ENCODE measurements around the gene WRNIP1. TPM values are rescaled to one million over a fixed set of nuclear protein-coding genes. Genes with fewer than 3 reads are reported as not detected.

WRNIP1 gene
- polyA plus RNA-seq, 1 experiment = 28.0 TPM

- ChIA-PET CTCF (interaction anchor here (0.6 to 6.0 kb wide), 45 partner anchors 10 to 1177 kb away, joined by 3 to 131 read pairs (median 4); partner anchors contain the start of genes SERPINB1 and WRNIP1), POLR2A (no interaction called here)
Measured at GRCh38 chr6:2749969-2750600, 15.1 kb upstream of the WRNIP1 start.

GRCh38 chr6:2750832-2751231, 14.4 kb upstream of the WRNIP1 start, which contains the start of gene MYLK4:
Gene MYLK4, minus strand, starts transcription at chr6:2750922. Its CDS starts 1,628 bp downstream, at chr6:2749294.
- Histone ChIP-seq H3K27me3 (ENCODE audit: control insufficient read depth, insufficient read depth, low read length) (no peaks in the 10 kb centered on the region), H3K9me3 (ENCODE audit: control insufficient read depth, insufficient read depth, low read length) (no peaks in the 10 kb centered on the region), H3K4me3 (ENCODE audit: low read depth, low read length) (no peak within 1 kb of the TSS), H3K27ac (ENCODE audit: low read depth, low read length) (no peak within 1 kb of the TSS)
- ChIA-PET CTCF (interaction anchor here (0.6 to 6.0 kb wide), 44 partner anchors 10 to 1178 kb away, joined by 3 to 131 read pairs (median 4); partner anchors contain the start of genes SERPINB1 and WRNIP1), POLR2A (no interaction called here)
- no peak for TF ChIP-seq CTCF (IDR thresholded peaks at IDR 0.05; ENCODE audit: low read depth, low read length)
- DNase-seq (ENCODE audit: low read depth, low spot score) = no peak

More at GRCh38 chr6:2749969-2750600, 15.1 kb upstream of the WRNIP1 start:
- Histone ChIP-seq H3K27ac (ENCODE audit: low read depth, low read length) (no peak overlapping the region), H3K27me3 (ENCODE audit: control insufficient read depth, insufficient read depth, low read length) (no peaks in the 10 kb centered on the region), H3K4me3 (ENCODE audit: low read depth, low read length) (no peak overlapping the region), H3K9me3 (ENCODE audit: control insufficient read depth, insufficient read depth, low read length) (no peaks in the 10 kb centered on the region)
- peak; percentile 87 for TF ChIP-seq CTCF (IDR thresholded peaks at IDR 0.05; ENCODE audit: low read depth, low read length)
- DNase-seq (ENCODE audit: low read depth, low spot score) = no peak

- no peak for DNase-seq (ENCODE audit: low read depth, low spot score)
- no peaks in the 10 kb centered on the region for H3K27me3 ChIP-seq (ENCODE audit: control insufficient read depth, insufficient read depth, low read length)
- H3K27ac ChIP-seq (ENCODE audit: low read depth, low read length) = no peak overlapping the region
- POLR2A ChIA-PET = no interaction called here
- no peaks in the 10 kb centered on the region for H3K9me3 ChIP-seq (ENCODE audit: control insufficient read depth, insufficient read depth, low read length)
- no peak overlapping the region for H3K4me3 ChIP-seq (ENCODE audit: low read depth, low read length)
- no peak for TF ChIP-seq CTCF (IDR thresholded peaks at IDR 0.05; ENCODE audit: low read depth, low read length)
- CTCF ChIA-PET = interaction anchor here (0.7 to 6.0 kb wide), 6 partner anchors 9 to 1155 kb away, joined by 3 to 131 read pairs (median 25); no protein-coding TSS in a partner anchor
Measured at GRCh38 chr6:2751871-2752270, 13.3 kb upstream of the WRNIP1 start.

- POLR2A ChIA-PET = no interaction called here
Measured at GRCh38 chr6:2752477-2753109, 12.6 kb upstream of the WRNIP1 start.

More at GRCh38 chr6:2752477-2753109, 12.6 kb upstream of the WRNIP1 start:
- DNase-seq (ENCODE audit: low read depth, low spot score) = no peak
- H3K27ac ChIP-seq (ENCODE audit: low read depth, low read length) = no peak overlapping the region
- TF ChIP-seq CTCF (IDR thresholded peaks at IDR 0.05; ENCODE audit: low read depth, low read length) = no peak
- CTCF ChIA-PET = interaction anchor here (1.2 to 6.0 kb wide), 3 partner anchors 9 to 13 kb away, joined by 3 to 131 read pairs (median 3); no protein-coding TSS in a partner anchor
- no peak overlapping the region for H3K4me3 ChIP-seq (ENCODE audit: low read depth, low read length)
- H3K9me3 ChIP-seq (ENCODE audit: control insufficient read depth, insufficient read depth, low read length) = no peaks in the 10 kb centered on the region
- no peaks in the 10 kb centered on the region for H3K27me3 ChIP-seq (ENCODE audit: control insufficient read depth, insufficient read depth, low read length)

Measured in AG04450 (cell line).